Osteoblast (primary cell): Measurements from ENCODE around the gene HOXC11. TPM values are rescaled to one million over a fixed set of nuclear protein-coding genes. Genes with fewer than 3 reads are reported as not detected.

Source experiments
- DNase-seq: peaks from one replicate; pipeline ENCODE4 v3.0.0; 2011; ENCODE audit warnings: low spot score, mixed read lengths; ENCODE audit not compliant: insufficient read length; ENCODE audit errors: missing footprints
- H2AFZ ChIP-seq: 2 replicates; pipeline ENCODE4 v1.6.0; 2011; ENCODE audit warnings: mild to moderate bottlenecking, low read length
- H3K27ac ChIP-seq: 2 replicates; pipeline ENCODE4 v1.5.1; 2011; ENCODE audit warnings: mild to moderate bottlenecking, low read depth, low read length, moderate library complexity
- H3K27me3 ChIP-seq: 2 replicates; pipeline ENCODE4 v1.6.0; 2012; ENCODE audit warnings: mild to moderate bottlenecking, control low read depth, inconsistent platforms, low read length, moderate library complexity; ENCODE audit not compliant: insufficient read depth
- H3K36me3 ChIP-seq: 2 replicates; pipeline ENCODE4 v1.5.1; 2011; ENCODE audit warnings: mild to moderate bottlenecking, low read length, control low read depth, moderate library complexity; ENCODE audit not compliant: insufficient read depth
- H3K4me1 ChIP-seq: 2 replicates; pipeline ENCODE4 v1.5.1; 2011; ENCODE audit warnings: mild to moderate bottlenecking, low read length, control low read depth, moderate library complexity; ENCODE audit not compliant: insufficient read depth
- H3K4me2 ChIP-seq: 2 replicates; pipeline ENCODE4 v1.6.0; 2011; ENCODE audit warnings: mild to moderate bottlenecking, low read length; ENCODE audit not compliant: insufficient read depth
- H3K4me3 ChIP-seq: fragments of 200-600 bp; sonication (generic); 3 replicates; pipeline ENCODE4 v1.5.1; 2012; ENCODE audit warnings: mild to moderate bottlenecking, low read length, inconsistent platforms; ENCODE audit not compliant: insufficient read depth
- H3K79me2 ChIP-seq: 2 replicates; pipeline ENCODE4 v1.6.0; 2012; ENCODE audit warnings: mild to moderate bottlenecking, low read length, control low read depth, inconsistent platforms; ENCODE audit not compliant: insufficient read depth
- H3K9me3 ChIP-seq: 2 replicates; pipeline ENCODE4 v1.5.1; 2011; ENCODE audit warnings: low read depth, low read length, control low read depth
- H4K20me1 ChIP-seq: 2 replicates; pipeline ENCODE4 v1.6.0; 2012; ENCODE audit warnings: mild to moderate bottlenecking, low read length, control low read depth; ENCODE audit not compliant: insufficient read depth
- CTCF ChIP-seq: IDR thresholded peaks from 2 replicates; pipeline ENCODE4 v1.5.1; 2011; ENCODE audit warnings: mild to moderate bottlenecking, low read depth, low read length, moderate library complexity; ENCODE audit errors: extremely low read depth
- total RNA-seq: library from RNA; depleted of rRNA; stranded (reverse); fragments of >200 nt; gene quantifications from 2 replicates; pipeline ENCODE4 v1.2.3, GENCODE V29; 2012

The HOXC11 gene
- total RNA-seq, 1 donor, result 1.1 TPM

- H3K9me3 ChIP-seq, result no peaks in the 10 kb centered on the region
- peaks cover 99% of the 10 kb centered on the region for H3K79me2 ChIP-seq
- H3K4me1 ChIP-seq, result peaks cover 69% of the 10 kb centered on the region
- peak overlapping the region; percentile 70 for H3K4me2 ChIP-seq
- no peak for DNase-seq
- no peak for TF ChIP-seq CTCF
- H3K27me3 ChIP-seq, result no peaks in the 10 kb centered on the region
- peaks cover 48% of the 10 kb centered on the region for H4K20me1 ChIP-seq
- H3K4me3 ChIP-seq, result peak overlapping the region; percentile 40
- H3K36me3 ChIP-seq, result peaks cover 5% of the 10 kb centered on the region
- H2AFZ ChIP-seq, result no peak overlapping the region
- peak overlapping the region; percentile 42 for H3K27ac ChIP-seq
These were observed 51.2 kb downstream of the HOXC11 start for GRCh38 chr12:54024127-54024526.

- H3K9me3 ChIP-seq, result no peaks in the 10 kb centered on the region
- no peak for TF ChIP-seq CTCF
- no peak overlapping the region for H3K4me3 ChIP-seq
- H3K4me1 ChIP-seq, result peaks cover 63% of the 10 kb centered on the region
- H3K27me3 ChIP-seq, result no peaks in the 10 kb centered on the region
- peaks cover 98% of the 10 kb centered on the region for H3K79me2 ChIP-seq
- H2AFZ ChIP-seq, result no peak overlapping the region
- H3K4me2 ChIP-seq, result peak overlapping the region; percentile 70
- no peak for DNase-seq
- H3K36me3 ChIP-seq, result peaks cover 7% of the 10 kb centered on the region
- H4K20me1 ChIP-seq, result peaks cover 48% of the 10 kb centered on the region
- peak overlapping the region; percentile 66 for H3K27ac ChIP-seq
These were observed 51.8 kb downstream of the HOXC11 start for GRCh38 chr12:54024581-54025305.

GRCh38 chr12:54025499-54026405, 52.8 kb downstream of the HOXC11 start:
- H3K4me1 ChIP-seq, result peaks cover 53% of the 10 kb centered on the region

More at GRCh38 chr12:54025499-54026405, 52.8 kb downstream of the HOXC11 start:
- H3K27me3 ChIP-seq, result no peaks in the 10 kb centered on the region
- H3K79me2 ChIP-seq, result peaks cover 92% of the 10 kb centered on the region
- TF ChIP-seq CTCF, result no peak
- H4K20me1 ChIP-seq, result peaks cover 44% of the 10 kb centered on the region
- H3K36me3 ChIP-seq, result peaks cover 10% of the 10 kb centered on the region
- H3K4me3 ChIP-seq, result peak overlapping the region; percentile 43
- no peak overlapping the region for H2AFZ ChIP-seq
- H3K4me2 ChIP-seq, result peak overlapping the region; percentile 61
- H3K27ac ChIP-seq, result peak overlapping the region; percentile 66
- H3K9me3 ChIP-seq, result no peaks in the 10 kb centered on the region
- no peak for DNase-seq
